Cardiac muscle cell (in vitro differentiated cells and primary cell): ENCODE measurements around the gene RRAD. TPM values are rescaled to one million over a fixed set of nuclear protein-coding genes. Genes with fewer than 3 reads are reported as not detected.

Source experiments
- DNase-seq, 2 donors: peaks; one replicate each; pipeline versions ENCODE4 v3.0.0 to v3.0.0-alpha.2; 2010 to 2017; ENCODE audit warnings: low read depth in 1 of 2, low spot score in 1 of 2
- H3K27ac ChIP-seq: fragments of 200-600 bp; sonication (generic); 2 replicates; pipeline ENCODE4 v1.5.1; 2016
- H3K27me3 ChIP-seq: fragments of 200-600 bp; sonication (generic); 2 replicates; pipeline ENCODE4 v1.6.0; 2016; ENCODE audit warnings: control low read depth
- H3K36me3 ChIP-seq: fragments of 200-600 bp; sonication (generic); 2 replicates; pipeline ENCODE4 v1.5.1; 2016; ENCODE audit warnings: control low read depth
- H3K4me1 ChIP-seq: fragments of 200-600 bp; sonication (generic); 2 replicates; pipeline ENCODE4 v1.8.1; 2017; ENCODE audit warnings: low read depth, mild to moderate bottlenecking, mixed run types
- H3K4me3 ChIP-seq: fragments of 200-600 bp; sonication (generic); 2 replicates; pipeline ENCODE4 v1.5.1; 2016; ENCODE audit warnings: mild to moderate bottlenecking
- H3K9me3 ChIP-seq: fragments of 200-600 bp; sonication (generic); 2 replicates; pipeline ENCODE4 v1.5.1; 2017; ENCODE audit warnings: low read depth, mild to moderate bottlenecking, control low read depth
- CTCF ChIP-seq: IDR thresholded peaks from 2 replicates; pipeline ENCODE4 v1.5.1; 2012; ENCODE audit warnings: low read depth, mild to moderate bottlenecking, low read length
- polyA plus RNA-seq: library from polyadenylated mRNA; unstranded; fragments of >200 nt; fragmentation: Nextera tagmentation; extraction: Ambion mirVana; gene quantifications from 2 replicates; pipeline ENCODE4 v1.2.1, GENCODE V29; 2016
- total RNA-seq: library from RNA; depleted of rRNA; stranded (reverse); fragments of >200 nt; gene quantifications from 2 replicates; pipeline ENCODE4 v1.2.3, GENCODE V29; 2016

The RRAD gene
- total and polyA plus RNA-seq, 2 experiments from 2014 or later: 73.8 to 246 TPM

GRCh38 chr16:66888647-66889615, 36.4 kb downstream of the RRAD start:
- Histone ChIP-seq H3K27me3 (no peaks in the 10 kb centered on the region), H3K9me3 (no peaks in the 10 kb centered on the region), H3K36me3 (peaks cover 7% of the 10 kb centered on the region), H3K4me3 (no peak overlapping the region), H3K27ac (no peak overlapping the region), H3K4me1 (peaks cover 5% of the 10 kb centered on the region)
- no peak for DNase-seq
- TF ChIP-seq CTCF: no peak

GRCh38 chr16:66886914-66887313, 38.4 kb downstream of the RRAD start:
- H3K36me3 ChIP-seq: peaks cover 7% of the 10 kb centered on the region
- H3K27ac ChIP-seq: no peak overlapping the region
- peaks cover 5% of the 10 kb centered on the region for H3K4me1 ChIP-seq
- H3K4me3 ChIP-seq: no peak overlapping the region
- TF ChIP-seq CTCF: no peak
- DNase-seq: peak in 1 of 2 donors; percentile 53
- H3K27me3 ChIP-seq: no peaks in the 10 kb centered on the region
- no peaks in the 10 kb centered on the region for H3K9me3 ChIP-seq

- H3K9me3 ChIP-seq: no peaks in the 10 kb centered on the region
- TF ChIP-seq CTCF: no peak
- H3K36me3 ChIP-seq: peaks cover 7% of the 10 kb centered on the region
- DNase-seq: no peak
- no peaks in the 10 kb centered on the region for H3K27me3 ChIP-seq
- H3K4me3 ChIP-seq: no peak overlapping the region
- no peak overlapping the region for H3K27ac ChIP-seq
- H3K4me1 ChIP-seq: peaks cover 5% of the 10 kb centered on the region
Observed at GRCh38 chr16:66886321-66886720, 39.0 kb downstream of the RRAD start.

- no peaks in the 10 kb centered on the region for H3K9me3 ChIP-seq
- peaks cover 5% of the 10 kb centered on the region for H3K4me1 ChIP-seq
- no peak overlapping the region for H3K27ac ChIP-seq
- peaks cover 7% of the 10 kb centered on the region for H3K36me3 ChIP-seq
- no peak for DNase-seq
- no peaks in the 10 kb centered on the region for H3K27me3 ChIP-seq
- no peak for TF ChIP-seq CTCF
- no peak overlapping the region for H3K4me3 ChIP-seq
Observed at GRCh38 chr16:66885491-66885890, 39.8 kb downstream of the RRAD start.

- Histone ChIP-seq H3K27me3 (no peaks in the 10 kb centered on the region), H3K4me1 (no peaks in the 10 kb centered on the region), H3K9me3 (no peaks in the 10 kb centered on the region), H3K27ac (no peak overlapping the region), H3K36me3 (peaks cover 7% of the 10 kb centered on the region), H3K4me3 (no peak overlapping the region)
- no peak for DNase-seq
- TF ChIP-seq CTCF: no peak
Observed at GRCh38 chr16:66882702-66883101, 42.6 kb downstream of the RRAD start.
